Activated CD8-positive, alpha-beta memory T cell treated with anti-CD3 and anti-CD28 coated beads, Interleukin-2, amount 50 U/mL, for 48 hours (primary cell): ENCODE results near the gene TMC2.
"Not testable (repeated sequence)": the region's sequence is repeated elsewhere in the genome, so short reads cannot be mapped to it uniquely, and the experiment has no call there.

ENCODE experiments used
- DNase-seq: peaks from one replicate; pipeline ENCODE4 v3.0.0-alpha.2; 2020

TMC2 gene

DNA sequence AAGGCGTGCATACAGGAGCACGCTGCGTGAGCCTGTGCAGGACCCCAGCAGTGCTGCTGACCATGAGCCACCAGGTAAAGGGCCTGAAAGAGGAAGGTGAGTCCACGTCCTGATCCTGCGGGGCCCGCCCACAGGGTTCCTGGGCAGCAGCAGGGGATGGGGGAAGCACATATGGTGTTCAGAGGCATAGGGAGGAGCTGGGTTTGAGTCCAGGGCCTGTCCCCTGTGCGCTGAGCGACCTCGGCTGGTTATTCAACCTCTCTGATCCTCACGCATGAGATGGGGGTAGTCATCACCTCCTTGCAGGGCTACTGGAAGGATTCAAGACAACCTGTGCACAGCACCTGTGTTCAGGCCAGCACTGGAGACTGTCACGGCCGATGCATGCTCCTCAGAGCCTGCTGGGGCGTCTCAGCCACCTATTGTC is at the start of gene TMC2:
Gene TMC2, plus strand, starts transcription at position 14 of the 427 bp plus-strand sequence. Its CDS starts 49 bp downstream, at position 63.
- no peak for DNase-seq

- DNase-seq, result not testable (repeated sequence)
Measured at GRCh38 chr20:2502808-2503384, 33.5 kb upstream of the TMC2 start.

- DNase-seq, result not testable (repeated sequence)
Measured at GRCh38 chr20:2504803-2505202, 31.6 kb upstream of the TMC2 start.

DNA sequence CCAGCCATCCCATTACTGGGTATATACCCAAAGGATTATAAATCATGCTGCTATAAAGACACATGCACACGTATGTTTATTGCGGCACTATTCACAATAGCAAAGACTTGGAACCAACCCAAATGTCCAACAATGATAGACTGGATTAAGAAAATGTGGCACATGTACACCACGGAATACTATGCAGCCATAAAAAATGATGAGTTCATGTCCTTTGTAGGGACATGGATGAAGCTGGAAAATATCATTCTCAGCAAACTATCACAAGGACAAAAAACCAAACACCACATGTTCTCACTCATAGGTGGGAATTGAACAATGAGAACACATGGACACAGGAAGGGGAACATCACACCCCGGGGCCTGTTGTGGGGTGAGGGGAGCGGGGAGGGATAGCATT is 29.9 kb upstream of the TMC2 start:
- not testable (repeated sequence) for DNase-seq

GRCh38 chr20:2507464-2507863 is 28.9 kb upstream of the TMC2 start:
- no peak for DNase-seq

- DNase-seq, result no peak
Measured at GRCh38 chr20:2507875-2508630, 28.3 kb upstream of the TMC2 start.

GRCh38 chr20:2508631-2509467 is 27.5 kb upstream of the TMC2 start, which contains the start of gene ZNF343:
ZNF343 (minus strand) TSS chr20:2508915; CDS start chr20:2493895, 15,020 bp downstream.
- peak; percentile 88 for DNase-seq

- DNase-seq, result no peak
Measured at GRCh38 chr20:2509468-2509781, 26.9 kb upstream of the TMC2 start.

DNA sequence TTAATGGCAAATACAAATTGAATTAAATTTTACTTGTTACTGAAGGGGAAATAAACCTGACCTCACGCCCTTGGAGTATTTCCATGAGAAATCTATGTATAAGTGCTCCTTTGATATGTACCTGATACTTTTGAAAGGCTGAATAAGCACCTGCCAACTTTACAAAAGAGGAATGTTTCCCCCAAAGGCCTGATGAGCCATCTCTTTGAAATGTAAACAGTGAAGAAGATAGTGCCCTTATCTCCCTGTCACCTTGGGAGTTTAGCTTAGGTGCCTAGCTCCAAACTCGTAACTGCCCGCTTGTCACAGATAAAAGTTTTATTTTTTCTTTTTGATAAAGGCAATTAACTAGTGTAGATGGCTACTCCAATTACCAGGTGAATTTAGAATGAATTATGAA is 26.6 kb upstream of the TMC2 start:
- DNase-seq, result no peak

DNA sequence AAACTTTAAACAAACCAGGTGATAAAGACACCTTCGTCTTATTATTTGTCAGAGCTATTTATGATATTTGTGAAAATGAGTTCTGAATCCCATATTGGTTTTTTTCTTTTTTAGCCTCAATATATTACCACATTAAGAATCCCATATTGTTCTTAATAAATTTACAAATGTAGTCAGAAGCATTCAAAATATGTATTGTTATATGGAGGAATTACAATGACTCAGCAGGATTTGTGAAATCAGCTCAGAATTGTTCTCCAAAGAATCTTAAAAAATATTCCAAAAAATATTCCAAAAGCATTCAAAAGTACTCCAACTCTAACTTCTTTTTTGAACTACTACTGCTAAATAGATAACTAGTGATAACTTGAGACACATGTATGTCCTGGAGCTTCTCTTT is 21.2 kb upstream of the TMC2 start:
- DNase-seq, result no peak

DNA sequence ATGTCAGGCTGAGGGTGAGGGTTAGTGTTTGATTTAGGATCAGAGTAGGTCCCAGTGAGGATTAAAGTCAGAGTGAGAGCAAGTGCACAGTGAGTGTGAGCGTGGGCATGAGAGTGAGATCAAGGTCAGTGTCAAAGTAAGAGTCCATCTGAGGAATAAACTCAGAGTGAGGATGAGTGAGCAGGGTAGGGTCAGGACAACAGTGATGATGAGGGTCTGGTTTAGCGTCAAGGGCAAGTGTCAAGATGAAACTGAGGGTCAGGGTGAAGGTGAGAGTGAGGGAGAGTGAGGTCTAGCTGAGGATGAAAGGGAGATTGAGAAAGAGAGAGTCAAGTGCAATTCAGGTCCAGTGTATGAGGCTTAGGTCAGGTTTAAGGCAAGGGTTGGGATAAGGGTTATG is 20.0 kb upstream of the TMC2 start:
- DNase-seq, result no peak

DNA sequence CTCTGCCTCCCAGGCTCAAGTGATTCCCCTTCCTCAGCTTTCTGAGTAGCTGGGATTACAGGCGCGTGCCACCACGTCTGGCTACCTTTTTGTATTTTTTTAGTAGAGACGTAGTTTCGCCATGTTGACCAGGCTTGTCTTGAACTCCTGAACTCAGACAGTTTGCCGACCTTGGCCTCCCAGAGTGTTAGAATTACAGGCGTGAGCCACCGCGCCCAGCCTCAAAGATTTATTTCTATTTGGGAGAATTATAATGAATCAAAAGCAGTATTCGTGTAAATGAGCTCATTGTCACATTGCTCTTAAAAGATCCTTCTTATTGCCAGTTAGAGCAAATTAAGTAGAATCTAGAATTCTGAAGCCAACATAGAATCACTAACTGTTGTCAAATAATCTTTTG is 18.3 kb upstream of the TMC2 start:
- no peak for DNase-seq

DNA sequence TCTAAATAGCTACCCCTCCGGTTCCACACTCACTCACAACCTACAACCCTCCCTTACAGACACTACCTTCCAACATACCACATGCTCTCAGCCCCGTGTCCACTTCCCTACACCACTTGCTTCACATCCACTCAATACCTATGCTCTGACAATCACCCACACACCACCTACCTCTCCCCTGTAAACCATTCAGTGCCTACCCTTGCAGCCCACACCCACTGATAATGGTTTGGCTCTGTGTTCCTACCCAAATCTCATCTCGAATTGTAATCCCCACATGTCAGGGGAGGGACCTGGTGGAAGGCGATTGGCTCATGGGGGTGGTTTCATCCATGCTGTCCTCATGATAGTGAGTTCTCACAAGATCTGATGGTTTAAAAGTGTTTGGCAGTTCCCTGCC is 17.8 kb upstream of the TMC2 start:
- no peak for DNase-seq

DNA sequence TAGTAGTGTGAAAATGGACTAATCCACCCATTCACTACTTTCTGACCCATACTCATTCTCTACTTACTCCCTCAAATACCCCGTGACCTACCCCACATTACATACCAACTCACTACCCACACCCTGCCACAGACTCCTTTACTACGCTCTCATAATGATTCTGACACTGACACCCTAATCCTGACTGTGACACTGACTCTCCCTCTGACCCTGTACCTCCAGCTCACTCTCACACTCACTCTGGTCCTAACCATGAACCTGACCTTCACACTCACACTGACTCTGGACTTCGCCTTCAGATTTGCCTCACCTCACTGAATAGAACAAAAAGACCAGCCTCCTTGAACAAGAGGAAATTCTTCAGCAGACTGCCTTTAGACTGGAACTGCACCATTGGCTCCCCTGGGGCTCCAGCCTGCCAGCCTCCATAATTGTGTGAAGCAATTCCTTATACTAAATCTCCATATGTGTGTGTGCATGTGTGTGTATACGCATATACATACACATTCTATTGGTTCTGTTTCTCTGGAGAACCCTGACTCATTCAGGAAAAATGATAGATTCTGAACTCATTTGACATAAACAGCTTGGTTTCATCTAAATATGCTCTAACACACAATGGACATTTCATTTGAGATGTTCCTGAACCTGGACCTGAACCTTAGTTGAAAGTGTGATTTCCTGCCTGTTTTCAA is 17.1 kb upstream of the TMC2 start:
- no peak for DNase-seq

GRCh38 chr20:2520617-2521016 is 15.8 kb upstream of the TMC2 start:
- DNase-seq, result no peak

- peak; percentile 78 for DNase-seq
Measured at GRCh38 chr20:2521369-2522305, 14.7 kb upstream of the TMC2 start.

GRCh38 chr20:2522826-2523429 is 13.4 kb upstream of the TMC2 start:
- DNase-seq, result not testable (repeated sequence)

- DNase-seq, result peak; percentile 99
Measured at GRCh38 chr20:2523919-2524708, 12.3 kb upstream of the TMC2 start.

- DNase-seq, result peak; percentile 79
Measured at GRCh38 chr20:2524709-2525506, 11.5 kb upstream of the TMC2 start.

- DNase-seq, result not testable (repeated sequence)
Measured at GRCh38 chr20:2526218-2526583, 10.2 kb upstream of the TMC2 start.
